ENCODE data around the gene SORCS2. TPM values are rescaled to one million over a fixed set of nuclear protein-coding genes. Genes with fewer than 3 reads are reported as not detected.

The SORCS2 gene
- total and polyA plus RNA-seq, 2 of the 8 experiments (the other 6 are each of a cell fraction or from before 2014, with no cell fraction given), result 0.36 to 1.8 TPM

DNA sequence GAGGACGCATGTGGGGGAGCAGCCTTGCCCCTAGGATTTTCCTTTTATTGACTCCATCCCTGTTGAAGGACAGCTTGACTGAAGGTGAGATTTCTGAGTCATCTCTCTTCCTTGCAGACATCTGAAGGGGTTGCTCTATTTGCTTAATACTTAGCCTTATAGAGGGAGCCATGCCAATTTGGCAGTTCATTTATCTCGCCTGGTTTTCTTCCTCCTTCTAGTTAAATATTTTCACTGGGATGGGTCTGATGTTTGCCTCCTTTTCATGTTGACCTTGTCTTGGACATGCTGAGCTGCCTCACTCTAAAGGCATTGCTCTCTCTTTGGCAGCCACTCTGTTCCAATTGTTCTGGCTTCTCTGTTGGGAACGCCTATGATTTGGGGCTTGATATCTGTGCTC is 393.4 kb downstream of the SORCS2 start:
- FAIRE-seq (no peak), DNase-seq (ENCODE audit: low read depth in 1 of 2, low spot score in 2 of 2) (no peak)
- Histone ChIP-seq H3K4me3 (ENCODE audit: extremely low read depth in 1 of 4, insufficient read depth in 2 of 4, low read depth in 3 of 4, low read length in 4 of 4) (no peak overlapping the region), H3K23ac (ENCODE audit: insufficient read length) (no peak overlapping the region), H2BK120ac (replicated peaks; ENCODE audit: low read depth, low read length) (no peak overlapping the region), H3K4me1 (replicated peaks in 1 of 4; ENCODE audit: control insufficient read depth in 3 of 4, insufficient read depth in 4 of 4, low read length in 3 of 4) (no peaks in the 10 kb centered on the region; a peak in 1 of 7 replicates), H3K9ac (replicated peaks in 1 of 4; ENCODE audit: extremely low read depth in 1 of 4, low read depth in 3 of 4, low read length in 3 of 4) (no peak overlapping the region), H2BK15ac (ENCODE audit: low read length) (no peak overlapping the region), H2BK5ac (ENCODE audit: low read depth, low read length) (no peak overlapping the region), H3K4ac (replicated peaks; ENCODE audit: insufficient read length, low read depth, low read length) (no peak overlapping the region), H3K36me3 (ENCODE audit: control insufficient read depth in 2 of 4, insufficient read depth in 4 of 4, low read length in 3 of 4) (no peaks in the 10 kb centered on the region), H4K20me1 (replicated peaks in 1 of 2; ENCODE audit: control insufficient read depth in 1 of 2, insufficient read depth in 2 of 2, low read length in 2 of 2) (no peaks in the 10 kb centered on the region), H3K56ac (replicated peaks; ENCODE audit: insufficient read length, low read depth, low read length) (no peak overlapping the region), H3K27ac (ENCODE audit: low read depth, low read length) (no peak overlapping the region), H3K18ac (ENCODE audit: extremely low read depth, low read length) (no peak overlapping the region), H3K4me2 (ENCODE audit: insufficient read depth in 1 of 2, low read depth in 2 of 2, low read length in 2 of 2) (no peak overlapping the region), H2AFZ (ENCODE audit: low read length) (no peak overlapping the region), H2BK20ac (ENCODE audit: low read length) (no peak overlapping the region), H3K14ac (ENCODE audit: insufficient read length) (no peak overlapping the region), H3K79me2 (ENCODE audit: control insufficient read depth in 1 of 2, insufficient read depth in 2 of 2, low read length in 2 of 2) (no peaks in the 10 kb centered on the region), H2BK12ac (ENCODE audit: low read depth, low read length) (no peak overlapping the region), H4K8ac (ENCODE audit: extremely low read depth, insufficient read depth, low read length) (no peak overlapping the region), H2AK5ac (ENCODE audit: low read depth, low read length) (no peak overlapping the region), H3K27me3 (replicated peaks in 1 of 4; ENCODE audit: control insufficient read depth in 3 of 4, extremely low read depth in 1 of 4, insufficient read depth in 3 of 4, low read length in 3 of 4) (no peaks in the 10 kb centered on the region), H3K79me1 (ENCODE audit: low read depth, low read length) (no peaks in the 10 kb centered on the region), H4K91ac (replicated peaks; ENCODE audit: insufficient read length, low read length) (no peak overlapping the region), H4K5ac (ENCODE audit: insufficient read length, low read depth, low read length) (no peak overlapping the region), H3K9me3 (ENCODE audit: insufficient read depth in 2 of 2, low read depth in 1 of 2, low read length in 1 of 2) (peaks cover 3 to 4% of the 10 kb centered on the region in 2 experiments; a peak in 1 of 4 replicates), H3K23me2 (ENCODE audit: low read depth, low read length) (no peaks in the 10 kb centered on the region)
- WGBS, 2 experiments (ENCODE audit: extremely low coverage in 1 of 2, insufficient coverage in 1 of 2, insufficient read length in 1 of 2, insufficient replicate concordance in 2 of 2, low coverage in 1 of 2, low lambda C conversion rate in 2 of 2, missing lambda C conversion rate in 1 of 2), result 67% methylated on average over 3 of the region's 3 CpGs; no CpG with 5 or more reads in 1 of the 2 experiments
- ChIA-PET POLR2A (ENCODE audit: partially characterized antibody) (no interaction called here), CTCF (ENCODE audit: partially characterized antibody) (interaction anchor here (1.0 kb wide), 1 partner anchor 11 kb away, joined by 3 read pairs; no protein-coding TSS in a partner anchor)
- TF ChIP-seq HDAC6 (IDR thresholded peaks at IDR 0.05; ENCODE audit: low read depth, low read length) (no peak), RBBP5 (IDR thresholded peaks at IDR 0.05; ENCODE audit: borderline replicate concordance, low read depth, low read length) (no peak), JUND (IDR thresholded peaks at IDR 0.05; ENCODE audit: low read length) (no peak), BCL11A (IDR thresholded peaks at IDR 0.05; ENCODE audit: low read depth in 2 of 2, low read length in 2 of 2) (no peak), CBX5 (IDR thresholded peaks at IDR 0.05; ENCODE audit: low read depth, low read length) (no peak), TCF12 (IDR thresholded peaks at IDR 0.05; ENCODE audit: low read depth, low read length) (no peak), POLR2AphosphoS5 (IDR thresholded peaks at IDR 0.05; ENCODE audit: low read depth, low read length) (no peak), CBX8 (IDR thresholded peaks at IDR 0.05; ENCODE audit: borderline replicate concordance, low read depth, low read length) (no peak), TBP (IDR thresholded peaks at IDR 0.05; ENCODE audit: low read depth, low read length) (no peak), SUZ12 (IDR thresholded peaks at IDR 0.05; ENCODE audit: low read length) (no peak), RXRA (IDR thresholded peaks at IDR 0.05; ENCODE audit: insufficient read depth, low read depth, low read length) (no peak), SIRT6 (IDR thresholded peaks at IDR 0.05; ENCODE audit: low read length) (no peak), SAP30 (IDR thresholded peaks at IDR 0.05; ENCODE audit: insufficient read depth, insufficient replicate concordance, low read length) (no peak), JUN (IDR thresholded peaks at IDR 0.05; ENCODE audit: low read depth, low read length) (no peak)
- TF ChIP-seq, protein P1, sequence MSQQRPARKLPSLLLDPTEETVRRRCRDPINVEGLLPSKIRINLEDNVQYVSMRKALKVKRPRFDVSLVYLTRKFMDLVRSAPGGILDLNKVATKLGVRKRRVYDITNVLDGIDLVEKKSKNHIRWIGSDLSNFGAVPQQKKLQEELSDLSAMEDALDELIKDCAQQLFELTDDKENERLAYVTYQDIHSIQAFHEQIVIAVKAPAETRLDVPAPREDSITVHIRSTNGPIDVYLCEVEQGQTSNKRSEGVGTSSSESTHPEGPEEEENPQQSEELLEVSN (IDR thresholded peaks at IDR 0.05), result no peak
